Colon (tissue), 2 donors: ENCODE measurements around the gene SERPINC1.
"Not testable (repeated sequence)": the region's sequence is repeated elsewhere in the genome, so short reads cannot be mapped to it uniquely, and the experiment has no call there.

ENCODE experiments used
- FAIRE-seq: peaks from 2 replicates; lab custom pipeline; 2012; peaks lifted over from hg19 to GRCh38; lab: Jason Lieb, UNC
- donor health status: control.
- donor health status: control.

Gene SERPINC1

GRCh38 chr1:173917149-173917548 is at the start of gene SERPINC1:
SERPINC1 (minus strand) TSS chr1:173917327; CDS start chr1:173917259, 68 bp downstream.
- no peak for FAIRE-seq

- not testable (repeated sequence) for FAIRE-seq
These were observed 48.8 kb upstream of the SERPINC1 start for GRCh38 chr1:173965896-173966295.

GRCh38 chr1:173963477-173963876 is 46.4 kb upstream of the SERPINC1 start:
- FAIRE-seq: no peak

- FAIRE-seq: no peak
These were observed 43.5 kb upstream of the SERPINC1 start for GRCh38 chr1:173960625-173961024.

GRCh38 chr1:173954179-173954578 is 37.1 kb upstream of the SERPINC1 start:
- no peak for FAIRE-seq

GRCh38 chr1:173948594-173948993 is 31.5 kb upstream of the SERPINC1 start:
- no peak for FAIRE-seq

GRCh38 chr1:173946380-173946921 is 29.3 kb upstream of the SERPINC1 start:
- no peak for FAIRE-seq

- no peak for FAIRE-seq
These were observed 19.9 kb upstream of the SERPINC1 start for GRCh38 chr1:173937062-173937461.

- FAIRE-seq: no peak
These were observed 17.3 kb upstream of the SERPINC1 start for GRCh38 chr1:173934440-173934839.

- FAIRE-seq: not testable (repeated sequence)
These were observed 13.4 kb upstream of the SERPINC1 start for GRCh38 chr1:173930541-173930940.

GRCh38 chr1:173925306-173926242 is 8.4 kb upstream of the SERPINC1 start:
- no peak for FAIRE-seq

- no peak for FAIRE-seq
These were observed 3.7 kb upstream of the SERPINC1 start for GRCh38 chr1:173920861-173921260.

- no peak for FAIRE-seq
These were observed 737 bp upstream of the SERPINC1 start for GRCh38 chr1:173917635-173918493.

- FAIRE-seq: no peak
These were observed 460 bp downstream of the SERPINC1 start for GRCh38 chr1:173916667-173917066.

- FAIRE-seq: no peak
These were observed 1.5 kb downstream of the SERPINC1 start for GRCh38 chr1:173915596-173915995.

GRCh38 chr1:173914366-173914871 is 2.7 kb downstream of the SERPINC1 start:
- FAIRE-seq: no peak

GRCh38 chr1:173913111-173913510 is 4.0 kb downstream of the SERPINC1 start:
- FAIRE-seq: no peak

- FAIRE-seq: no peak
These were observed 13.1 kb downstream of the SERPINC1 start for GRCh38 chr1:173903827-173904531.

- no peak for FAIRE-seq
These were observed 16.1 kb downstream of the SERPINC1 start for GRCh38 chr1:173900992-173901391.

GRCh38 chr1:173900427-173900826 is 16.7 kb downstream of the SERPINC1 start:
- FAIRE-seq: no peak

GRCh38 chr1:173894189-173894588 is 22.9 kb downstream of the SERPINC1 start:
- FAIRE-seq: no peak

- no peak for FAIRE-seq
These were observed 23.5 kb downstream of the SERPINC1 start for GRCh38 chr1:173893611-173894010.
